Measurements from ENCODE around the gene OLIG2.

DNA sequence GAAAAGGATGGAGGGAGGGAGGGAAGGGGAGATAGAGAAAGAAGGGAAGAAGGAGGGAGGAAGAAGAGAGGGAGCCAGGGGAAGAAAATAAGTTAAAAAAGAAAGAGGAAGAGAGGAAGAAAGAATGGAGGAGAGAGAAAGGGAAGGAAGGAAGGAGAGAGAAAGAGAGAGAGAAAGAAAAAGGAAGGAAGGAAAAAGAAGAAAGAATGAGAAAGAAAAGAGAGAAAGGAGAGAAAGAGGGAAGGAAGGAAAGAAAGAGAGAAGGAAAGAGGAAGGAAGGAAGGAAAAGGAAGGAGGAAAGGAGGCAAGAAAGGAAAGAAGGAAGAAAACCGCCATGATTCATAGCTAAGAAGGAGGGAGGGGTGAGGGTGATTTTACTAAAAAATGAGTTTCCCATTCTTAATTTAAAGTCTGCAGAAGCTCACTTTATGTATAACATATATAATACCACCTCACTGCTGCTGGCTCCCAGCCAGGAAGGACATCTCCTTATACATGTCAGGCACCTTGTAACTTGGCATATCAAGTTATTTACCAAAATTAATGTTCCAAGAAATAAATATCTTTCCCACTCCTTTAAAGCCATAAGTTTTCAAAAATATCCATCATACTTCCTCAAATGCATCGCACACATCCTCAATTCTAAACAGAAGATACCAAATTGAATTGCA, 46.0 kb upstream of the OLIG2 start:
- TF ChIP-seq POLR2A (IDR thresholded peaks at IDR 0.05) (no peak), CTCF (IDR thresholded peaks at IDR 0.05) (no peak)

Measured in gastroesophageal sphincter (tissue), 3 donors.